ENCODE results near the gene CBR3.

Gene CBR3

GRCh38 chr21:36185523-36185922, 50.6 kb downstream of the CBR3 start:
- no peak for DNase-seq (ENCODE audit: low read depth)

DNA sequence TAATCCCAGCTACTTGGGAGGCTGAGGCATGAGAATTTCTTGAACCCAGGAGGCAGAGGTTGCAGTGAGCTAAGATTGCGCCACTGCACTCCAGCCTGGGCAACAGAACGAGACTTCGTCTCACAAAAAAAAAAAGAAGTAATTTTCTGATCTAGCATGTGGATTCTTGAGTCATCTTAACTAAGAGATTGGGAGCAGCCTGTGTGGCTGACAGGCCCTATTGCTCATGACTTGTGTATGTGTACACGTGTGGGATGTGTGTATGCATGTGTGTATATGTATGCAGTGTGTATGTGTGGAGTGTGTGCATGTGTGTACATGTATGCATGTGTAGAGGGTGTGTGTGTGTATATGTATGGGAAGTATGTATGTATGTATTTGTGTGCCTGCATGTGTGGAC, 51.2 kb downstream of the CBR3 start:
- DNase-seq (ENCODE audit: low read depth) = no peak

DNA sequence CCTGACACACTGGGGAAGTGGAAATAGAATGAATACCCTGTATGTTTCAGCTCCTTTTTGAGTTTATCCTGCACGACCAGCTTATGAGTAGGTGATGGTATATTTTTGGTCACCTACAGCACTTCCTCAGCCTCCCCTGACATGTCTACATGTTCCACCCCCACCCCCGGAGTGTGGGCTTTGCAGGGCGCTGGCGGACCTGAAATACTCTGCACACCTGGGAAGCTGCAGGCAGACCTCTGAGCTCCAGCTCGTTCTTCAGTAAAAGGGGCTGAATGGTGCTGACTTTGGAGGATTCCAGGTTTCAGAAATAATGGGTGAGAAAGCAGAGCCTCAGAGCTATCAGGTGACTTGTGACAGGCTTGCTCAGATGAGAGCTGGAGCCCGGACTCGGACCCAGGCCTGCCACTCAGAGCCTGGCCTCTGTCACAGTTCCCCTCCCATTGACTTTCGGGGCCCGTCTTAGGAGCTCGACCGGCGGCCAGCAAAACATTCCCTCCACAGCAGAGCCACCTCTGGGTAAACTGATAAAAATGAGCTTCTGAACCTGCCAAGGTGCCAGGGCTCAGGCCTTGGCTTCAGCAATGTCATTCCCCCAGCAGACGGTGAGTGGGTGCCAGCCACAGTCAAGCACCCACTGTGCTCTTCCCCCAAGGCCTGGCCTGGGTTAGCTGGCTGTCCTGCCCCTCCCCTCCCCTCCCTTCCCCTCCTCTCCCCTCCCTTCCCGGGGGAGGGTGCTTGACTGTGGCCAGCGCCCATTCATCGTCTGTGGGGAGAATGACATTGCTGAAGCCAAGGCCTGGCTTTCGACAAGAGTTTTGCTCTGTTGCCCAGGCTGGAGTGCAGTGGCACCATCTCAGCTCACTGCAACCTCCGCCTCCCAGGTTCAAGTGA, 51.9 kb downstream of the CBR3 start:
- no peak for DNase-seq (ENCODE audit: low read depth)

GRCh38 chr21:36188081-36188681, 53.3 kb downstream of the CBR3 start:
- DNase-seq (ENCODE audit: low read depth) = no peak

- DNase-seq (ENCODE audit: low read depth) = no peak
Observed at GRCh38 chr21:36188937-36189336, 54.1 kb downstream of the CBR3 start.

- DNase-seq (ENCODE audit: low read depth) = no peak
Observed at GRCh38 chr21:36190736-36191135, 55.9 kb downstream of the CBR3 start.

DNA sequence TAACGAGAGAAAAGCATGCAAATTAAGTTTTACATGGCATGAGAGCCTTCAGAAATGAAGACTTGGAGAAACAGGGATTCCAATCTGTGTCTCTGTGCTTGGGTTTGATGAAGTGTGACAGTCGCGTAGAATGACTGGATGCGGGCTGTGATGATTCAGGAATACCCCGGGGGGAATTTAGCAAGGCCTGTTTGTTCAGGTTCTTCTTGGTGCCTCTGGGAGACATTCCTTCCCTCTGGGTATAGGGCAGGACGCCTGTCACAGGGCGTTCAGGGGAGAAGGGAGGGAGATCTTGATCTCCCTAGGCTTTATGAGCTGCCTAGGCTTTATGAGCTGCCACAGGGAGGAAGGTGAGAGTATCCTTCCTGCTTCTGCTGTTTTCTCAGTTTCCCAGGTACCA, 58.3 kb downstream of the CBR3 start:
- DNase-seq (ENCODE audit: low read depth) = no peak

- DNase-seq (ENCODE audit: low read depth) = no peak
Observed at GRCh38 chr21:36194024-36194423, 59.1 kb downstream of the CBR3 start.

DNA sequence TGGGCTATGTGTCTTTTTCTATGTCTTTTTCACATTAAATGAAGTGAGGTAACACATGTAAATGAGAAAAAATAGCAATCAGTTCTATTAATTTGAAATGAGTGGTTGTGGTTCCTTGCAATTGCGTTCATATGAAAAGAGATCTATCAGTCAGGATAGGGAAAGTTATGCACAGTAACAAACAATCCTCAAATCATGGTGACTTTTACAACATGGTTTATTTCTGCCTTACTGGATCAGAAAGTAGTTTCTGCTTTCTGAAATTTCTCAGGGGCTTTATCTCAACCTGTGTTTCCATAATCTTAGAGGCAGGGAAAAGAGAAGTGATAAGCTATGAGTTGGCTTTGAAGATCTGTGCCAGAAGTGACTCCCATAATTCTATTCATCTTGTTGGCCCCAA, 60.7 kb downstream of the CBR3 start:
- DNase-seq (ENCODE audit: low read depth) = no peak
